Bronchus fibroblast of lung (primary cell): ENCODE results near the gene MYH7B. TPM values are rescaled to one million over a fixed set of nuclear protein-coding genes. Genes with fewer than 3 reads are reported as not detected.

Experiments
- total RNA-seq: library from RNA; depleted of rRNA; stranded (reverse); fragments of >200 nt; gene quantifications from 2 replicates; pipeline ENCODE4 v1.2.3, GENCODE V29; 2015

MYH7B gene
- total RNA-seq = under 0.01 and 0.15 TPM in 2 replicates

GRCh38 chr20:34955231-34956040, at the start of gene MYH7B, which contains the start of gene GSS:
Gene MYH7B (plus strand): TSS chr20:34955868. CDS start chr20:34978006, 22,138 bp downstream.
Gene GSS (minus strand): TSS chr20:34955806. CDS start chr20:34951852, 3,954 bp downstream.

Other genes starting within 250 kb of the MYH7B start
- gene NCOA6, start 130.2 kb upstream of the MYH7B start, total RNA-seq = 7.6 and 8.4 TPM in 2 replicates
- gene GGT7, start 83.0 kb upstream of the MYH7B start, total RNA-seq = 7.1 and 9.6 TPM in 2 replicates
- gene ACSS2, start 79.3 kb upstream of the MYH7B start, total RNA-seq = 108 and 116 TPM in 2 replicates
- 68.9 and 74.2 TPM in 2 replicates for gene GSS, start 62 bp upstream of the MYH7B start, total RNA-seq
- 72.3 and 75.2 TPM in 2 replicates for gene TRPC4AP, start 136.9 kb downstream of the MYH7B start, total RNA-seq
- 28.1 and 28.7 TPM in 2 replicates for gene EDEM2, start 191.5 kb downstream of the MYH7B start, total RNA-seq
- gene PROCR, start 216.2 kb downstream of the MYH7B start, total RNA-seq = 32.9 and 34.0 TPM in 2 replicates